Measurements from ENCODE around the gene PPP1R3A. TPM values are rescaled to one million over a fixed set of nuclear protein-coding genes. Genes with fewer than 3 reads are reported as not detected.

The PPP1R3A gene
- total and polyA plus RNA-seq, 2 of the 8 experiments (the other 6 are each of a cell fraction or from before 2014, with no cell fraction given), result not detected

DNA sequence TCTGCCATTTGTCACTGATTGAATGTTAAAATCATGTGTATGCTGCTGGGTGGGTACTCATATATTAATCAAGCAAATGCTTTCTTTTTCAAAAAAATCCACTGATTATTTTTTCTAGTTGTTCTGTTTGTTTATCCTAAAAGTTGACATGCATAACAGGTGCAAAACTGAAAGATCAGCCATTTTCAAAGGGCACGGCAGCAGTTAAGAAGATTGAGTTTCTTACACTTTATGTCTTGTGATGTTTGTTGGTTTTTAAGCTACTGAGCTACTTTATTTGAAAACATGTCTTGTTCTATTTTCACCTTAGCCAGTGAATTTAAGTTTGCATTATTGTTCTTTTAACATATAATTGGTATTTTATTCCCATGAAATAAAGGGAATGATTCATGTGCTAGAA lies 45.8 kb downstream of the PPP1R3A start:
- H3K79me1 ChIP-seq (ENCODE audit: low read depth, low read length), result no peaks in the 10 kb centered on the region
- no peak overlapping the region for H3K4ac ChIP-seq (replicated peaks; ENCODE audit: insufficient read length, low read depth, low read length)
- no peak overlapping the region for H3K18ac ChIP-seq (ENCODE audit: extremely low read depth, low read length)
- TF ChIP-seq HDAC2 (IDR thresholded peaks at IDR 0.05; ENCODE audit: borderline replicate concordance in 1 of 2, low read depth in 2 of 2, low read length in 2 of 2) (no peak), KDM1A (IDR thresholded peaks at IDR 0.05; ENCODE audit: borderline replicate concordance, low read length) (no peak), EGR1 (IDR thresholded peaks at IDR 0.05; ENCODE audit: borderline replicate concordance, low read depth, low read length) (no peak), RAD21 (IDR thresholded peaks at IDR 0.05 in 1 of 2, conservative IDR thresholded peaks at IDR 0.05 in 1 of 2; ENCODE audit: low read depth in 2 of 2, low read length in 2 of 2) (no peak), SP1 (IDR thresholded peaks at IDR 0.05; ENCODE audit: low read depth, low read length) (no peak), SP2 (IDR thresholded peaks at IDR 0.05; ENCODE audit: low read length) (no peak)
- H3K23me2 ChIP-seq (ENCODE audit: low read depth, low read length), result no peaks in the 10 kb centered on the region
- no peaks in the 10 kb centered on the region for H4K20me1 ChIP-seq (replicated peaks in 1 of 2; ENCODE audit: control insufficient read depth in 1 of 2, insufficient read depth in 2 of 2, low read length in 2 of 2)
- H3K4me2 ChIP-seq (ENCODE audit: insufficient read depth in 1 of 2, low read depth in 2 of 2, low read length in 2 of 2), result no peak overlapping the region
- H3K23ac ChIP-seq (ENCODE audit: insufficient read length), result no peak overlapping the region
- no peak overlapping the region for H3K27ac ChIP-seq (ENCODE audit: low read depth, low read length)
- DNase-seq (ENCODE audit: low read depth in 1 of 2, low spot score in 2 of 2) (no peak), FAIRE-seq (no peak)
- H3K9me3 ChIP-seq (ENCODE audit: insufficient read depth in 2 of 2, low read depth in 1 of 2, low read length in 1 of 2), result no peaks in the 10 kb centered on the region
- H4K5ac ChIP-seq (ENCODE audit: insufficient read length, low read depth, low read length), result no peak overlapping the region
- no peak overlapping the region for H3K9ac ChIP-seq (replicated peaks in 1 of 4; ENCODE audit: extremely low read depth in 1 of 4, low read depth in 3 of 4, low read length in 3 of 4)
- H2BK12ac ChIP-seq (ENCODE audit: low read depth, low read length), result no peak overlapping the region
- no peak overlapping the region for H2BK120ac ChIP-seq (replicated peaks; ENCODE audit: low read depth, low read length)
- H3K36me3 ChIP-seq (ENCODE audit: control insufficient read depth in 2 of 4, insufficient read depth in 4 of 4, low read length in 3 of 4), result no peaks in the 10 kb centered on the region
- H2AFZ ChIP-seq (ENCODE audit: low read length), result no peak overlapping the region
- H2AK5ac ChIP-seq (ENCODE audit: low read depth, low read length), result no peak overlapping the region
- no peak overlapping the region for H2BK15ac ChIP-seq (ENCODE audit: low read length)
- H3K4me3 ChIP-seq (ENCODE audit: extremely low read depth in 1 of 4, insufficient read depth in 2 of 4, low read depth in 3 of 4, low read length in 4 of 4), result no peak overlapping the region
- no peak overlapping the region for H4K91ac ChIP-seq (replicated peaks; ENCODE audit: insufficient read length, low read length)
- no peak overlapping the region for H3K56ac ChIP-seq (replicated peaks; ENCODE audit: insufficient read length, low read depth, low read length)
- H2BK5ac ChIP-seq (ENCODE audit: low read depth, low read length), result no peak overlapping the region
- CTCF ChIA-PET (ENCODE audit: partially characterized antibody), result no interaction called here
- H3K14ac ChIP-seq (ENCODE audit: insufficient read length), result no peak overlapping the region
- H3K79me2 ChIP-seq (ENCODE audit: control insufficient read depth in 1 of 2, insufficient read depth in 2 of 2, low read length in 2 of 2), result no peaks in the 10 kb centered on the region
- no peak overlapping the region for H4K8ac ChIP-seq (ENCODE audit: extremely low read depth, insufficient read depth, low read length)
- POLR2A ChIA-PET (ENCODE audit: partially characterized antibody), result no interaction called here
- H3K27me3 ChIP-seq (replicated peaks in 1 of 4; ENCODE audit: control insufficient read depth in 3 of 4, extremely low read depth in 1 of 4, insufficient read depth in 3 of 4, low read length in 3 of 4), result no peaks in the 10 kb centered on the region
- WGBS, 2 experiments (ENCODE audit: extremely low coverage in 1 of 2, insufficient coverage in 1 of 2, insufficient read length in 1 of 2, insufficient replicate concordance in 2 of 2, low coverage in 1 of 2, low lambda C conversion rate in 2 of 2, missing lambda C conversion rate in 1 of 2), result 95% methylated on average over 1 of the region's 1 CpG; no CpG with 5 or more reads in 1 of the 2 experiments
- no peaks in the 10 kb centered on the region for H3K4me1 ChIP-seq (replicated peaks in 1 of 4; ENCODE audit: control insufficient read depth in 3 of 4, insufficient read depth in 4 of 4, low read length in 3 of 4)
- H2BK20ac ChIP-seq (ENCODE audit: low read length), result no peak overlapping the region
